Measurements from ENCODE around the gene CBX1.
A peak's percentile ranks its signal among the peaks of the same experiment; 100 is the strongest.
"Not testable (repeated sequence)": the region's sequence is repeated elsewhere in the genome, so short reads cannot be mapped to it uniquely, and the experiment has no call there.

The CBX1 gene

GRCh38 chr17:48051706-48052486, 49.4 kb downstream of the CBX1 start:
- DNase-seq (ENCODE audit: low read depth): no peak

GRCh38 chr17:48051283-48051682, 50.0 kb downstream of the CBX1 start:
- no peak for DNase-seq (ENCODE audit: low read depth)

GRCh38 chr17:48048384-48049126, 52.7 kb downstream of the CBX1 start:
- no peak for DNase-seq (ENCODE audit: low read depth)

DNA sequence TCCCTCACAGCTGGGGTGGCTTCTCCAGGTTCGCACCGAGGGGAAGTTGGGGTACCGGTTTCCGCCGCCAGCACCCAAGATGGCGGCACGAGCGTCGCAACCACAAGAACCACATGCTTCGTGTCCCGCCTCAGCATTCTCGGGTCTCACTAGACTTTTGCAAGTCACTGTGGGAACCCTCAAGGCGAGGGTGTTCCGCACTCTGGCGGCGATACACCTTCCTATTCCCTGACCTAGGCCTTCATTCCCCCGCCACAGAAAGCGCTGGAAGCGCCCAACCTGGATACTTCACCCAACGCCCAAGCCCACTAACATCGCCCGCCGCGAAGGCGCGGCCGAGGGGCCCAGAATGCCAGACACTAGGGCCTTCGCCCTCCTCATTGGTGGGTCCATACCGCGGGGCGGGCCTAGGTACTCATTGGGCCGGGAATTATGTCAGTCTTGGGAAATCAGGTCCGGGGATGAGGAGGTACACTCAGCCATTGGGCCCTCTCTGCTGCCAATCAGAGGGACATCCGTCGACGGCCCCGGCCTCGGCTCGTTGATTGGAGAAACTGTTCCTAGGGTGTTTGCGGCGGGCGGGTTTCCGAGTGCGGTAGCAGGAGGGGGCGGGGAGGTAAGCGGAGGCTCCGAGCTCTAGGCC, 53.4 kb downstream of the CBX1 start, which contains the start of gene NFE2L1:
NFE2L1 (plus strand) TSS at position 619 of the 643 bp plus-strand sequence. CDS start 2,760 bp downstream, outside the sequence.
- DNase-seq (ENCODE audit: low read depth): peak; percentile 97

DNA sequence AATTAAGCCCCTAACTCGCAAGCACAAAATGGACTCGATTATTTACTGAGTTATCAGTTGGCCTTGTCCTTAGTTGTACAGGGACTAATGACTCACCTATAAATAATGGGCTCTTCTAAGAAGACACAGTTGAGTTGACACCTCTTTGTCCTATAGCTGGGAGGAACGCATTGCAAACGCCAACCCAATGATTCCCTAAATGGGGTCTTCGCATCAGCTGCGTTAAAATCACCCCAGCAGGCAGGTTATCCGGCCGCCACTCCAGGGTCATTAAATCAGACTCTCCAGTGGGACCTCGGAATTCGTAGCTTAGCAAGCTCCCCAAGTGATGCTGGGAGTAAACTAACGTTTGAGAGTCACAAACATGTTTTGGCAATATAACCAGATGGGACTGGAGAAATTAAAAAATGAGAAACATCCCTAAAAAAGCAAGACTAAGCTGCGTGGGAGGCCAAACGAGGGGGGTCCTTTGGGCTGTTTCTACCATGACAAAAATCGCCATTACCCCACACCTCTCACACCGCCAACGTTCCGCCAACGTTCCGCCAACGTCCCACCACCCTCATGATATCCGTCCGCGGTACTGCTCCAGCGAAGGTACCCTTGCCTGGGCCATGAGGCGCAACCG, 54.1 kb downstream of the CBX1 start:
- no peak for DNase-seq (ENCODE audit: low read depth)

DNA sequence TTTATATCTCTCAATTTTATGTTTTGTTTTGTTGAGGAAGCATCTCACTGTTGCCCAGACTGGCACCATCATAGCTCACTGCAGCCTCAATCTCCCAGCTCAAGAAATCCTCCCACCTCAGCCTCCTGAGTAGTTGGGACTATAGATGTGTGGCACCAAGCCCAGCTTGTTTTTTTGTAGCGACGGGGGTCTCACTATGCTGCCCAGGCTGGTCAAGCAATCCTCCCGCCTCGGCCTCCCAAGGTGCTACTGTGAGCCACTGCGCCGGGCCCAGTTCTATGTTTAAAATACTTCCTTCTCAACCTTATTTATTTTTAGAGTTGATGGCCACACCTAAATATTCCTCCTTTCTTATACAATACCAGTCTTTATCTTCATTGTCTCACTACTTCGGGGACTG, 55.0 kb downstream of the CBX1 start:
- no peak for DNase-seq (ENCODE audit: low read depth)

DNA sequence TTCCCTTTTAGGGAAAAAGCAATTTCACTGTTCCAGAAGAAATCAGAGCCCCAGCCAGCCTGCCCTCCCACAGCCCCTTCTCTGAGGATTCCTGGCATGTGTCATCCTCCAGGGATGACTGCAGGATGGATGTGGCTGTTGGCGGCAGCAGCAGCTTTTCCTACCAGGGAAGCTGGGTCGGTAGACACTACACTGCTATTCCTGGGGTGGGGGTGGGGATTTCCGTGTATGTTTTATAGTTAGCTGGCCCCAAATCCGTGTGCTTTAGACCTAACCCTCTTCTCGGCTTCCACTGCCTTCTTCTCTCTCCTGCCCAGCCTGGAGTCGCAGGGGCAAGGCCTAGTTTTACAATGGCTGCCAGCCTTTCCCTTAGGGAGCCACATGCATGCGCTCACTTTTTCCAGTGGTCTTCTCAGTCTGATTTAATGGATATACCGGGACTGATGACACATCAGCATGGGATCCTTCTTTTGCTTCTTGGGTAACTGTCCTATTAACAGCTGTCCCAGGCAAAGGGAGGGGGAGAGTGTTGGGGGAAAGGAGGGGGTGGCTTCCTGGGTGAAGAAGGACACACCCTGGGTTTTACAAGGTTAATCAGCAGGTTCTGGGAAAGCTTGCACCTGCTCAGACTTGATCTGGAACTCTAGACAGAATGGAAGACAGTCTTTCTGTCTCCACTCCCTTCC, 55.8 kb downstream of the CBX1 start:
- no peak for DNase-seq (ENCODE audit: low read depth)

- DNase-seq (ENCODE audit: low read depth): no peak
Observed at GRCh38 chr17:48044851-48045250, 56.4 kb downstream of the CBX1 start.

DNA sequence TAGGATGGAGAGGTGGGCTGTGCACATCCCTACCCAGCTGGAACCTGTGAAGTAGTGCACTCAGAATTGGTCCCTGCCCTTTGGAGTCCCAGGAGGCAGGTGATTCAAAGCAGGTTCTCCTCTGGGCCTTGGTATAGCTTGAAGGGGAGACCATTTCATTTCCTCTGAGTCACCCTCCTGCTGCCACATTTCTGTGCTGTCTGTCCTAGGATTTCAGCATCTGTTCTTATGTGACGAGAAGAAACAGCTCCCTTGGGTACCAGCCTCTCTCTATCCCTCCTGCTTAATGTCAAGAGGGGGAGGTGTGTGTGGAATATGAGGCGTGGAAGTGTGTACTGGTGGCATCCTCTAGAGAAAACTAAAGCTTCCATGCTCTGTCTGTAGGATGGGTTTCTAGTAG, 58.1 kb downstream of the CBX1 start:
- DNase-seq (ENCODE audit: low read depth): no peak

GRCh38 chr17:48038687-48039086, 62.6 kb downstream of the CBX1 start:
- DNase-seq (ENCODE audit: low read depth): no peak

GRCh38 chr17:48037838-48038323, 63.4 kb downstream of the CBX1 start:
- DNase-seq (ENCODE audit: low read depth): no peak

GRCh38 chr17:48037036-48037837, 64.0 kb downstream of the CBX1 start, which contains the start of gene COPZ2:
Gene COPZ2, minus strand, starts transcription at chr17:48037797. Its CDS starts 20 bp downstream, at chr17:48037777.
- DNase-seq (ENCODE audit: low read depth): peak; percentile 39

- no peak for DNase-seq (ENCODE audit: low read depth)
Observed at GRCh38 chr17:48036693-48037035, 64.6 kb downstream of the CBX1 start.

- not testable (repeated sequence) for DNase-seq (ENCODE audit: low read depth)
Observed at GRCh38 chr17:48034734-48035133, 66.5 kb downstream of the CBX1 start.

- no peak for DNase-seq (ENCODE audit: low read depth)
Observed at GRCh38 chr17:48031966-48032365, 69.3 kb downstream of the CBX1 start.

GRCh38 chr17:48030531-48030930, 70.7 kb downstream of the CBX1 start:
- DNase-seq (ENCODE audit: low read depth): no peak

GRCh38 chr17:48028736-48029135, 72.5 kb downstream of the CBX1 start:
- DNase-seq (ENCODE audit: low read depth): no peak

DNA sequence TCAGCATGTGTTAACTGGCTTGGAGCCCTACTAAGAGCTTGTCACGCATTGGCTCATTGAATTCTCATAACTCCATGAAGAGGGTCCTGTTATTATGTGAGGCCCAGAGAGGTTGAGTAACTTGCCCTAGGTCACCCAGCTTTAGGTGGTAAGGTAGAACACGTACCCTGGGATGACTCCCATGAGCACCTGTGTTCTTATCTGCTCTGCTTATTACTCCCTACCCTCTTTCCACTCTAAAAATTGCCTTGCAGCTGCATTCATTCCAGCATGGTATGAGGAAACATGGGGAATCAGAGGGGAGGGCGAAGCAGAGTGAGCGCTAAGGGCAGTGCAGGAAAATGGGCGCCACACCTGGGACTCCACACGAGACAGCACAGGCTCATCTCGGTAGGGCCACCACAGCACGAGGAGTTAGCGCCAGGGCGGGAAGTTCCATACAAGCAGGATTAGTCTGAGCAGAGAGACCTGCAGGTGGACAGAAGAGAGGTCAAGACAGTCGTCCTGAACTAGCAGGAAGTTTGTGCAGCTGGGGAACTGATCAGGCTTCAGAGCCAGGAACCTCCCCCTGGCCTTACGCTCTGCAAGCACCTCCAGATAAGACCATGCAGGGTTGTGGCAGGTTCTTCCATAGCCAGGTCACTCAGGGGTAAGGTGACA, 73.8 kb downstream of the CBX1 start:
- DNase-seq (ENCODE audit: low read depth): no peak

DNA sequence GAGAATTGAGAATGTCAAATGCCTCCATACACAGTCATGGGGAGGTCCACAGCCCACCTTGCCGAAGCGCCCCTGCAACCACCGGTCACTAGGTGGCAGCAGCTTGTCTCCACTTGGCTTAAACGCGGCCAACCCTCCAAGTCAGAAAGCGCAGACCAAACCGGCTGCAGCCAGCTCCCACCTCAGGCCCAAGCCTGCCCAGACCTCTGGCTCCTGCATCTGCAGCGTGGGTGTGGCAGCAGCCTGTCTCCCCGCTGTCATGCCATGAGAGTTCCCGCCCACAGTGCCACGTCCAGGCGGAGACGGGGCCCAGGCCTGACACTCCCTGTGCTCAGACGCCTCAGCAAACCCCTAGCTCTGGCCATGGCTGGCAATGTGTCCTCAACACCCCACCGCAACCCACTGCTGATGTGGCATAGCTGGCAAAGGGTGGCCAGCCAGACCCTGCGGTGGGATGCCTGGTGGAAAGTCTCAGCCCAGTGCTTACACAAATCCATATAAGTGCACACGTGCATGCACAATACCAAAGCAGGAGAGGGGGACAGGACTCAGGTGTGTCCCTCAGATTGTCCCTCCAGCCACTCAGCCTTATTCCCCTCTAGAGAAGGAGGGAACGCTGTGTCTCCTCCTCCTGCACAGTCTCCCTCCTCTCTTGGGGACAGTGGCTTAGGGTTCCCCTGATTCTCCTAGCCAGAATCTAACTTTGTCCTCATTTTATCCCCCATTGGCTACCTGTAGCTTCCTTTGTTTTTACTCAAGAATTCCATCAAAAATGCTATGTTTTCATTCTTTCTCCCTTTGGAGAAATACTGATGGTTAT, 74.6 kb downstream of the CBX1 start:
- DNase-seq (ENCODE audit: low read depth): peak; percentile 56

Measured in activated T-helper 9 cell treated with anti-CD3 and anti-CD28 coated beads, Interleukin-2, amount 50 U/mL, for 16 hours (primary cell).